ENCODE data around the gene QPRT.
"Not testable (repeated sequence)": the region's sequence is repeated elsewhere in the genome, so short reads cannot be mapped to it uniquely, and the experiment has no call there.

The QPRT gene

DNA sequence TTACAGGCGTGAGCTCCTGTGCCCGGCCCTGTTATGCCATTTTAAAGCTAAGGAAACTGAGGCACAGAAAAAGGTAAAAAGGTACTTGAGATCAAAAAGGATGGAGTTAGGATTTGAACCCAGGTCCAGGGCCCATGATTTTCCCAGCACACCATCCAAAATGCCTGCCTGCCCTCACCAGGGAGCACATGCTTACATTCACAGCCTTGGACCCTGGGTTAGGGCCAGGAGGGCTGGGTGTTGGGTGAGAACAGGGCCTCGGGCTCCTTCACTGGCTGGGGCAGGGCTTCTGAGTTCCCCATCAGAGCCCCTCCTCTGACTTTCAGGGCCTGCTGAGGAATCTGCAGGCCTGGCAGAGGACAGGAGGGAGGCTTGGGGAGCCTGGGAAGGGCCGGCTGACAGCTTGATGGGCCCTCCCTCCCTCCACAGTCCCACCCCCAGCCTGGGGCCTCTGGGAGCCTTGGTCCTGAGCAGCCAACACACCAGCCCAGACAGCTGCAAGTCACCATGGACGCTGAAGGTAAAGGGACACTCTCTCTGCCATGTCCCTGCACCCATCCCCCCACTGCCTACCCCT, at the start of gene QPRT:
TSS of gene QPRT (plus strand) at position 490 of the 577 bp plus-strand sequence. CDS start at position 508, 18 bp downstream.
- DNase-seq: no peak

DNA sequence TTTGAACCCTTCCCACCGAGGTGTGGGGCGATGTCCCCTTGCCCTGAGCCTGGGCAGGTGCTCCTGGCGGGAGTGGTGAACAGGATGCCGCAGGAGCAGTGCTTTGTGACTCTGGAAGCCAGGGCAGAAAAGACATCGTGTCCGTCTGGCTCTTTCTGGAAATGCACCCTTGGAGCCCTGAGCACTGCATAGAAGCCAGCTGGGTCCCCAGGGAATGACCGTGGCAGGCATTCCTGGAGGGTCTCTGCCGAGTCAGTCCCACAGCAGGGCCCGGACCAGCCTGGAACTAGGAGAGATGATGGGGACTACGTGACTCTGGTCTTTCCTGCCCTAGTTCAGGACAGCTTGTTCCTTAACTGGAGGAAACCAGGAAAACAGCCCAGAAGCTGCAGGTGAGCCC, 49.7 kb upstream of the QPRT start:
- DNase-seq: not testable (repeated sequence)

DNA sequence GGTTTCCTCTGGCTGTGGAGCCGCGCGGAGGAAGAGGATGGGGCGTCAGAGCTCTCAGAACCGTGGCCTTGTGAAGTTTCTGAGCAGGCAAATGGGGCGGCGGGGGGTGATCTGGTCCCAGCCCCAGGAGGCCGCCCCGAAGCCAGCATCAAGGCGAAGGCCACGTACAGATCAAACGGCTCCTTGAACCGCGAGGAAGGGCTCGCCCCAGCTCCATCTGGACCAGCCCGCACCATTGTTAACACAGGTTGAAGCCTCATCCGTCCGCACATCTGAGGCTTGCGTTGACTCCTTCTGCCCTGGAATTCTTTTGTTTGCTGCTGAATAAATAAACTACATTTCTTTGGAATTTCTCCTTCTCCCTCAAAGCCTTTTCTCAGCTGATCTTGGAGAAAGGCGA, 47.3 kb upstream of the QPRT start:
- not testable (repeated sequence) for DNase-seq

DNA sequence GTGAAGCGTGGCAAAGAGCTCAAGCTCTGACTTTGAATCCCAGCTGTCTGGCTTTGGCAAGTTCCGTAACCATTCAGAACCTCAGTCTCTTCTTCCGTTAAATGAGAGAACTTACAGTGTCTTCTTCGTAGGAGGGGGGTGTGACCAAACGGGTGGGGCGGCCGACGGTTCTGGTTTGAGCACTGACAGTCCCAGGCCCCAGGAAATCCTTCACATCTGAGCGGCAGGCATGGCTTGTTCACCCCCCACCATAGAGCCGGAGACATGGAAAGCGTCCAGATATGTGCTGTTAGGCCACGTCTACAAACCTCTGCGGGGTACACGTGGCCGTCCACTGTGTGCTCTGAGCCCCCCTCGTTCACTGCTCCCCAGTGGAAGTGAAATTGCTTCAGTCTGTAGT, 43.1 kb upstream of the QPRT start:
- DNase-seq: not testable (repeated sequence)

DNA sequence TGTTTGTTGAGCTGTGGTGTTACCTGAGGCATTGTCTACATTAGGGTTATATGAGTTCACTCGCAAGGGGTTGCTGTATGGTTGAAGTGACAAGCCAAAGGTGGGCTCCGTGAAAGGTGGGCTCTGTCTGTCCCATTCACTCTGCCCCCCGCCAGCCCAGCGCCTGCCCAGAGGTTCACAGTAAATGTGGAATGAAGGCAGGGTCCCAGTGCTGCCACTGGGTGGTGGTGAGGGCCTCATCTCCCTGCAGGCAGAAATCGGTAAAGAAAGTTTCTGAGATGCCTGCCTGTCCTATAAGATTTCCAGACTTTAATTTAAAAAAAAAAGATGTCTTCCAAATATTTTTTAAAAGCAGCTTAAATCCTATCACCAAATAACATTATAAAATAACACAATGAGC, 42.6 kb upstream of the QPRT start:
- not testable (repeated sequence) for DNase-seq

DNA sequence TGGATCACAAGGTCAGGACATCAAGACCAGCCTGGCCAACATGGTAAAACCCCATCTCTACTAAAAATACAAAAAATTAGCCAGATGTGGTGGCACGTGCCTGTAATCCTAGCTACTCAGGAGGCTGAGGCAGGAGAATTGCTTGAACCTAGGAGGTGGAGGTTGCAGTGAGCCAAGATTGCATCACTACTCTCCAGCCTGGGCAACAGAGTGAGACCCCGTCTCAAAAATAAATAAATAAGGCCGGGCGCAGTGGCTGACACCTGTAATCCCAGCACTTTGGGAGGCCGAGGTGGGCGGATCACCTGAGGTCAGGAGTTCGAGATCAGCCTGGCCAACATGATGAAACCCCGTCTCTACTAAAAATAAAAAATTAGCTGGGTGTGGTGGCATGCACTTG, 40.2 kb upstream of the QPRT start:
- DNase-seq: not testable (repeated sequence)

DNA sequence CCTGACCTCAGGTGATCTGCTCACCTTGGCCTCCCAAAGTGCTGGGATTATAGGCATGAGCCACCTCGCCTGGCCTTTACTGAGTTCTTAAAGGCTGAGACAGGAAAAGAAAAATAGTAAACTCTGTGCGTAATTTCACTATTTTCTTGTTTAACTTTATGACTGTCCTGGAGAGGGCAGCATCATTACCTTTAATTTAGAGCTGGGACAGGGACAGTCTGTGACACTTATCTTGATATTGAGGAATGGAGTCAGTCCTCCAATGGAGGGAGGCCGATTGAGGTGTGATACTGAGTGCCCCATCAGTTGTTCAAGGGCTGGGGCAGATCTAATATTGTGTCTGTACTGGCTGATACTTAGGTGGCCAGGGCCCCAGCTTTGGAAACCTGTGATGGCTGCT, 37.4 kb upstream of the QPRT start:
- DNase-seq: no peak

DNA sequence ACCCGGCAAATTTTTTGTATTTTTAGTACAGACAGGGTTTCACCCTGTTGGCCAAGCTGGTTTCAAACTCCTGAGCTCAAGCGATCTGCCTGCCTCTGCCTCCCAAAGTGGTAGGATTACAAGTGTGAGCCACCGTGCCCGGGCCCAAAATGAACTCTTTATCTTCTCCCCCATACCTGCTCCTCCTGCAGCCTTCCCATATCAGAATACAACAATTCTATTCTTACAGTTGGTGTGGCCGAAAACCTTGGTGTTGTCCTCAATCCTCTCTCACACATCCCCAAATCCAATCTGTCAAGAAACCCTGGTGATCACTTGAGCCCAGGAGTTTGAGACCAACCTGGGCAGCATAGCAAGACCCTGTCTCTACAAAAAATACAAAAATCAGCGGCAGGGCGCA, 35.4 kb upstream of the QPRT start:
- DNase-seq: no peak

DNA sequence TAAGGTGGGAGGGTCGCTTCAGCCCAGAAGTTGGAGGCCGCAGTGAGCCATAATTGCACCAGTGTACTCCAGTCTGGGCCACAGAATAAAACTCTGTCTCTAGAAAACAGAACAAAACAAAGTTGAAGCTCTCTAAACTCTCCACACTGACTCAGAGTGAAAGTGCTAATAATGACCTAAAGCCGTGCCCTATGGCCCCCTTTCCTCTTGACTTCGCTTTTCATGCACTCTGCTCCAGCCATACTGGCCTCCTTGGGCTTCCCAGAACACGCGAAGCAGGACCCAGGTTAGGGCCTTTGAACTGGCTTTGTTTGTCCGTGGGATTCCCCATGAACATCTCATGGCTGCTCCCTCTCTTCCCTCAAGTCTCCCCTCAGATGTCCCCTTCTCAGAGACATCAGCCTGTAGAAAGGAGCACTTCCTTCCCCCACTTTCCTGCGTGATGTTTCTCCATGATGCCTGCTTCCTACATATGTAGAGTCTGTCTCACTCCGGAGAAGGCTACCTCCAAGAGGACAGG, 34.6 kb upstream of the QPRT start:
- no peak for DNase-seq

DNA sequence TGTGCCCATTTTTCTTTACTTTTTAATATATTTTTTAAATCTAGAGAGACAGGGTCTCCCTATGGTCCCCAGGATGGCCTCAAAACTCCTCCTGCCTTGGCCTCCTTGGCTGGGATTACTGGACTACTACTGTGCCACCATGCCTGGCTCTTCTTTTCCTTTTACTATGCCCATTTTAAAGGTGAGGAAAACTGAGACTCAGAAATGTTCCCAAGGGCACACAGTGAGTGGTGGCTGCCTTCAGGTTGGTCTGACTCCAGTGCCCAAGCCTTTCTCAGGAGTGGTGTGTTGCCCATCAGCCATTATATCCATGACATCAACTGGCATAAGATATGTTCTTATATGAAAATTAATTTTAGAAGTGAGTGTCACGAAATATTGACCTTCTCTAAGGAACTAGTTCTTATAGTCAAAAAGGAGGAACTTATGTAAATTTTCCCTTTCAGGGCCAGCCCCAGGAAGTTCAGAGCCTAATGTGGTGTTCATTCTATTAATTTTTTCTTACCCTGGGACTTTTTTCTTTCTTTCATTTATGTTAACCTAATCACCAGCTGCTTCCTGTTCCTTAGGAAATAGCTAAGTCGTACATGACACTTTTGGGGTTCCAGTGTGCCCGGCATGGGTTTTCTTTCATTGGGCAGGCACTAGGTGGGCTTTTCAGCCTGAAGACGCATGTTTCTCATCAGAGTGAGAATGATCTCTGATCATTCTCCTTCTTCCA, 33.8 kb upstream of the QPRT start:
- no peak for DNase-seq

DNA sequence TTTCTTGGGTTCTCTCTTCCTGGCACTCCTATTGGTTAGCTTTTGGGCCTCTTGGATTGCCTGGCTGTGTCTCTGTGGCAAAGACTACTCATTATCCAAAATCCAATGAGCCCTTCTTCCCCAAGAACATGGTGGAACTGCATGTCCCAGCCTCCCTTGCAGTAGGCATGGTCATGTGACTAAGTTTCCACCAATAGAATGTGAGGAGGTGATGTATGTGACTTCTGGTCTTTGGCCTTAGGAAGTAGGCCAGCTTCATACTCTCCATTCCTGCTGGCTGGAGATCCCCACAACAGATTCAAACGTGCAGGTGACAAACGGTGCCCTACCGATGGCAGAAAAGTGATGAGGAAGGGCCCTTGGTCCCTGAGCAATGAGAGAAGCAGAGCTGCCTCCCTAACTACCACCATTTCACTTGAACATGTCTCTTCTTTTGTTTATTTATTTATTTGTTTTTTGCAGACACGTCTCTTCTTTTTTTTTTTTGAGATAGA, 33.2 kb upstream of the QPRT start:
- no peak for DNase-seq

DNA sequence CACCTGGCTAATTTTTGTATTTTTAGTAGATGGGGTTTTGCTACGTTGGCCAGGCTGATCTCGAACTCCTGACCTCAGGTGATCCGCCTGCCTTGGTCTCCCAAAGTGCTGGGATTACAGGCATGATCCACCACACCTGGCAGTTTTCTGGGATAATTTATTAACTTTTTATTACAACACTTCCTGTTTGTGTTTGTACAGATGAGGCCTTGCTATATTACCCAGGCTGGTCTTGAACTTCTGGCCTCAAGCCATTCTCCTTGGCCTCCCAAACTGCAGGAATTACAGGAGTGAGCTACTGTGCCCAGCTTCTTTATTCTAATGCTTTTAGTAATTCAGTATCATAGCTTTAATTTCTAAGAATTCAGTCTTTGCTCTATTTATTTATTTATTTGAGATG, 32.0 kb upstream of the QPRT start:
- no peak for DNase-seq

DNA sequence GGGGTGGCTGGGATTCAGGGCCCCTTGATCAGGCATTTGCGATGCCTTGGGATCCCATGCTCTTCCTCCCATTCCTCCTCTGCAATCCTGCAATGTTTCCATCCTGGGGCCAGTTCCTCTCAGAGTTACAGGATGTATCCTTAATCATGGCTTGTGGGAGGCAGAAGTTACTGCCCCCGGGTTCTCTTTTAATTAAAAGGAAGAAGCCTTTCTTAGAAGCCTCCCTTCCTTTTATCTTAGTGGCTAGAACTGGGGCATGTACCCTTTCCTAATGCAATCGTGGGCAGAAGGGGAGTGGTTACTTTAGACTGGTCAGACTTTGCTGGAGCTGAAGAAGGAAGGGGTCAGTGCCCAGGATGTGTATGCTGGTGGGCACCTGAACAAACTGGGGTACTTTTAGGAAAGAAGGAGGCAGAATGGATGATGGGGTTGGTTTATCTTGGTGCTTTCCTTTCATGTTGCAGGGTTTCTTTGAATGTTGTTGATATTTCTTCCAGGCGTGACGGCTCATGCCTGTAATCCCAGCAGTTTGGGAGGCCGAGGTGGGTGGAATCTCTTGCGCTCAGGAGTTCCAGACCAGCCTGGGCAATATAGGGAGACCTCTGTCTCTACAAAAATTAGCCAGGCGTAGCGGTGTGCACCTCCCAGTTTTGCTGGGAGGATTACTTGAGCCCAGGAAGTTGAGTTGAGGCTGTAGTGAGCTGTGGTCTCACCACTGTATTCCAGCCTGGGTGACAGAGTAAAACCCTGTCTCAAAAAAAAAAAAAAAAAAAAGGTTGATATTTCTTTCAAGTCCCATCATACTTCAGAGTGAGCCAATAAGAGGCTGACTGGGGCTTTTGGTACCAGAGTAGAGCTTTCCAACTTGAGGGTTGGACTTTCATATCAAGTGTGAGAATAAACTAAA, 29.1 kb upstream of the QPRT start:
- no peak for DNase-seq

DNA sequence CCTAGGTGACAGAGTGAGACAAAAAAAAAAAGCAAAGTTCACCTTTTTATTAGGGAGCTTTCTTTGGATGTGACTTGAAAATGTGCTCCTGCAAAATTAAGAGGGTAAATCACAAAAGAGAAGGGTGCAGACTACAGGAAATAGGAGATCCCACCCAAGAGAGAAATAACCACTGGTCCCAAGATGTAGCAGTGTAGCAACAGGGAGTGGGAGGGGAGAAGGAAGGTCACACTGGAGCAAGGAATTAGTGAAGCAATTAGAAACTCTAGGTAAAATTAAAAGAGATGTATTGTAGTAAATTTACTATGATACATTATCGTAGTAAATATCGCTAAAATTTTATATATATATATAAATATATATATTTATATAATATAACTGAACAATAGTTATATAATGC, 28.2 kb upstream of the QPRT start:
- no peak for DNase-seq

DNA sequence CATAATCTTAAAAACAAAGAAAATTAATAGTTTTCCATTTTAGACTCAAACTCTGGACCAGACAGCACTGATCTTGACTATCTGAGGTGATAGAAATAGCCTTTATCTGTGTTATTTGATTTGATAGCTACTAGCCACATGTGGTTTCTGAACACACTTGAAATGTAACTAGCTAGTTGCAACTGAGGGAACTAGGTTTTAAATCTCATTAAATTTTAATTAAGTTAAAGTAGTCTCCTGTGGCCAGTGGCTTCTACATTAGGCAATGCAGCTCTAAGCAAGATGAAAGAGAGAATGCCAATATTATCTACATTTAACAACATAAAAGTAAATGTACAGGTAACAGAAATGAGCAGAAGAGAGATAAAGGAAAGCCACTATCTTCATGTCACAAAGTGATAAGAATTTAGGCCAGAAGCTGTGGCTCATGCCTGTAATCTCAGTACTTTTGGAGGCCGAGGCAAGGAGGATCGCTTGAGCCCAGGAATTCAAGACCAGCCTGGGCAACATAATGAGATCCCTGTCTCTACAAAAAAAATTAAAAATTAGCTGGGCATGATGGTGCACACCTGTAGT, 27.1 kb upstream of the QPRT start:
- no peak for DNase-seq

DNA sequence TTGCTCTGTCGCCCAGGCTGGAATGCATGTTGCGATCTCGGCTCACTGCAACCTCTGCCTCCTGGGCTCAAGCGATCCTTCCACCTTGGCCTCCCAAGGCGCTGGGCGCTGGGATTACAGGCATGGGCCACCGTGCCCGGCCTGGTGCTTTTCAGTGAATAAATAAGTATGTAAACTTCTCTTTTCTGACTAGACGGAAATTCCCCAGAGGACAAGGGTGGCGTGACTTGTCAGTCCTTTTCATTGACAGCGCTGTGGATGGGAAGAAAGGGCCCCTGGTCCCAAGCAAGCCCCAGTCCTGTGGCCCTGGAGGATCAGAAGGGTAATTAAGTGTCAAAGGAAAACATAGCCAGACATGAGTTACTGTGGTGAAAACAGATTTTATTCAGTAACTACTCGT, 25.5 kb upstream of the QPRT start:
- no peak for DNase-seq

DNA sequence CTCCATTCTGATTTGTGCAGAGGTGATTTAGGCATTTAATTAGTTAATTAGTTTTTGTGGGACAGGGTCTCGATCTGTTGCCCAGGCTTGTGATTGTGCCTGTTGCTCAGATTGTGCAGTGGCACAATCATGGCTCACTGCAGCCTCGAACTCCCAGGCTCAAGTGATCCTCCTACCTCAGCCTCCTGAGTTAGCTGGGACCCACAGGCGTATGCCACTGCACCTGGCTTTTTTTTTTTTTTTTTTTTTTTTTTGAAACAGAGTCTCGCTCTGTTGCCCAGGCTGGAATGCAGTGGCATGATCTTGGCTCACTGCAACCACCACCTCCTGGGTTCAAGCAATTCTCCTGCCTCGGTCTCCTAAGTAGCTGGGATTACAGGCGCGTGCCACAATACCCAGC, 25.1 kb upstream of the QPRT start:
- not testable (repeated sequence) for DNase-seq

DNA sequence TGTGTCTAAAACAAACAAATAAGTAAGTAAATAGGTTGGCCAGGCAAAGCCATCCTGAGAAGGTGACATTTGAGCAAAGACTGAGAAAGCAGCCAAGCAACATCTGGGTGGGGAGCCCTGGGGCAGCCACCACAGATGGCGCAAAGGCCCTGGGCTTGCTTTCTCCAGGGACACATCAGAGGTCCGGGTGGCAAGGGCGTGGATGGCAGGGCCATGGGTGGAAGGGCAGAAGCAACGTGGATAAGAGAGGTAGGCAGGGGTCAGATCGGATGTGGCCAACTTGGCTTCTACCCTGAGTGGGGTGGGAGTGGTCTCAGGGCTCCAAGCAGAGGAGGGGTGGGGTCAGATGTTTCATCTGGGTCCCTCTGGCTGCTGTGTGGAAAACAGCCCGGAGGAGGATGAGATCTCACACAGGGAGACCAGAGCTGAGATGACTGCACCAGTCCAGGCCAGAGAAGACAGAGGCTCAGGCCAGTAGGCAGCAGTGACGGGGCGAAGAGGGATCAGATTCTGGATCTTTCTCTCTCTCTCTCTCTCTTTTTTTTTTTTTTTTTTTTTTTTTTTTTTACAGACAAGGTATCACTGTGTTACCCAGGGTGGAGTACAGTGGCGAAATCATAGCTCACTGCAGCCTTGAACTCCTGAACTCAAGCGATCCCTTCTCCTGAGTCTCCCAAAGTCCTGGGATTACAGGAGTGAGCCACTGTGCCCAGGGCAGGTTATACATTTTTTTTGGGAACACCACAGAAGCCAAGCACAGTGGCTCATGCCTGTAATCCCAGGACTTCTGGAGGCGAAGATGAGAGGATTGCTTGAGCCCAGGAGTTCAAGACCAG, 22.1 kb upstream of the QPRT start:
- DNase-seq: no peak

DNA sequence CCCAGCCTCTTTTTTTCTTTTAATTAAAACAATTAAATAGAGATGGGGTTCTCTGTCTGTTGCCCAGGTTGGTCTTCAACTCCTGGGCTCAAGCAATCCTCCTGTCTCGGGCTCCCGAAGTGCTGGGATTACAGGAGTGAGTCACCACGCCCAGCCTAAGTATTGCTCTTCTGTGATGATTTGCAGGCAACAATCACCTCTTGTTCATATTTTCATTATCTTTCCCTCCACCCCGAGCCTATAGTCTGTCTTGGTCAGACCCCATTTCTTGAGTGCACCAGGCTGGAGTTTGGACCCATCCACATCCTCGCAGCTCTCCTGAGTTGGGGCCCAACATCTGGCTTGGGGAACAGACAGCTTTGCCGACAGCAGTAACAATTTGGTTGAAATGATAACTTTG, 20.3 kb upstream of the QPRT start:
- no peak for DNase-seq

DNA sequence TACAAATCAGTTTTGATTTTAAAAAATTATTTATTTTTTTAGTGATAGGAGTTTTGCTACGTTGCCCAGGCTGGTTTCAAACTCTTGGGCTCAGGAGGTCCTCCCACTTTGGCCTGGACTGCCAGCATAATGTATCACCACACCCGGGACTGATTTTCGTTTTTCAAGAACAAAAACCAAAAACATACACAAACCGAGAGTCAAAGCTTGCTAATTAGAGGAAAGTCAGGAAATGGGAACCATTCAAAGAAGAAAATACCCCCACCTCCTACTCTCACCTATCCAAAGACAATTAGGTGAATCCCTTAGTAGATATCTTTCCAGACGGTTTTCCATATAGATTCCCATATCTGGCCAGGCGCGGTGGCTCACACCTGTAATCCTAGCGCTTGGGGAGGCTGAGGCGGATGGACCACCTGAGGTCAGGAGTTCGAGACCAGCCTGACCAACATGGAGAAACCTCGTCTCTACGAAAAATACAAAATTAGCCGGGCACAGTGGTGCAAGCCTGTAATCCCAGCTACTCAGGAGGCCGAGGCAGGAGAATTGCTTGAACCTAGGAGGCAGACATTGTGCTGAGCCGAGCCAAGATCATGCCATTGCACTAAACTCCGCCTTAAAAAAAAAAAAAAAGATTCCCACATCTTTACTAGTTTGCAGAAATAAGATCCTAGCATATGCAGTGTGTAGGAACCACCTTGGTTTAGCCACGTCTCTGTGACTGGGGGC, 16.8 kb upstream of the QPRT start:
- DNase-seq: no peak

DNA sequence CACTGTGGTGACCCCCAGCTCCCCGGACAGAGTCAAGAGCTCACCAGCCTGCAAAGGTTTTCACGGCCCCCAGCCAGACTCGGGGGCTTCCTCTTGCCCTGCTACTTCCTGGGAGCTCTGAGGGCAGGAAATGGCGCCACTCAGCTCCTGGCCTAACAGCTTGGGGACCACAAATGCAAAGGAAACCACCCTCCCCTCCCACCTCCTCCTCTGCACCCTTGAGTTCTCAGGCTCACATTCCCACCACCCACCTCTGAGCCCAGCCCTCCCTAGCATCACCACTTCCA, 16.3 kb upstream of the QPRT start:
- DNase-seq: no peak
